ENCODE data around the gene EIPR1.

Gene EIPR1

DNA sequence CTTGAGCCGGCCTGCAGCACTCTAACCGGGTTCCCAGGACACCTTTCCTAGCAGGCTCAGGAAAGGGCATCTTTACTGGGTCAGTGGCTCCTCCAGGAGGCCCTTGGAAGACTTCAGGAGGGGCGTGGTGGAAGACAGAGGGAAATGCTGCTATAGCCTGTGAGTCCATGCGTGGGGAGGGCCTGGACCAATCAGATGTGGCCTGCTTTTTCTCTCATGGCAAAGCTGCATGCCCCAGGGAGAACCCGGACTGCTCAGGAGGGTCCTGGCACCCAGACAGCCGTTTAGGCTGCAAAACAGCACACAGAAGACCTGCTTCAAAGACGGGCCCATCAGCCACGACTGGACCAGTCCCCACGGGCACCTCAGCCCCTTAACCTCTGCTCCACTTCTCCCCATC, 84.4 kb downstream of the EIPR1 start:
- DNase-seq: no peak
- H3K9me3 ChIP-seq (ENCODE audit: insufficient read depth, low read depth, low read length): no peaks in the 10 kb centered on the region
- no CpG with 5 or more reads among the region's 9 CpGs for WGBS (ENCODE audit: extremely low coverage, insufficient coverage, insufficient read length)
- H4K8ac ChIP-seq (ENCODE audit: low read depth, low read length): no peak overlapping the region
- no peaks in the 10 kb centered on the region for H3K4me1 ChIP-seq (ENCODE audit: control insufficient read depth in 1 of 2, insufficient read depth in 2 of 2, low read length in 2 of 2)
- no peak overlapping the region for H2AFZ ChIP-seq (ENCODE audit: insufficient read depth, low read length, poor library complexity)
- H3K27ac ChIP-seq (ENCODE audit: low read depth, low read length): no peak overlapping the region
- no peaks in the 10 kb centered on the region for H3K79me2 ChIP-seq (ENCODE audit: control insufficient read depth, insufficient read depth, low read length, poor library complexity)
- H4K12ac ChIP-seq (ENCODE audit: low read depth, low read length): no peak overlapping the region
- H3K4ac ChIP-seq (ENCODE audit: low read depth, low read length): no peak overlapping the region
- H3K14ac ChIP-seq (ENCODE audit: low read length): no peak overlapping the region
- no peaks in the 10 kb centered on the region for H3K36me3 ChIP-seq (ENCODE audit: control insufficient read depth in 1 of 2, insufficient read depth in 2 of 2, low read length in 2 of 2)
- no peak overlapping the region for H2BK120ac ChIP-seq (ENCODE audit: insufficient read depth, low read length, poor library complexity)
- H3K79me1 ChIP-seq (ENCODE audit: low read length): no peaks in the 10 kb centered on the region
- H3K18ac ChIP-seq (ENCODE audit: low read length): no peak overlapping the region
- H3K4me3 ChIP-seq (ENCODE audit: low read depth, low read length): no peak overlapping the region
- no peak overlapping the region for H3K9ac ChIP-seq (ENCODE audit: low read length)
- no peak overlapping the region for H4K91ac ChIP-seq (ENCODE audit: low read depth, low read length)
- no peak overlapping the region for H3K4me2 ChIP-seq (ENCODE audit: low read length)
- H2AK5ac ChIP-seq (ENCODE audit: low read length): no peak overlapping the region
- H3K23ac ChIP-seq (ENCODE audit: low read length): no peak overlapping the region
- no peak overlapping the region for H2BK5ac ChIP-seq (ENCODE audit: low read depth, low read length, poor library complexity)
- H2BK12ac ChIP-seq (ENCODE audit: low read length): no peak overlapping the region
- no peaks in the 10 kb centered on the region for H3K27me3 ChIP-seq (ENCODE audit: insufficient read depth, low read length)

DNA sequence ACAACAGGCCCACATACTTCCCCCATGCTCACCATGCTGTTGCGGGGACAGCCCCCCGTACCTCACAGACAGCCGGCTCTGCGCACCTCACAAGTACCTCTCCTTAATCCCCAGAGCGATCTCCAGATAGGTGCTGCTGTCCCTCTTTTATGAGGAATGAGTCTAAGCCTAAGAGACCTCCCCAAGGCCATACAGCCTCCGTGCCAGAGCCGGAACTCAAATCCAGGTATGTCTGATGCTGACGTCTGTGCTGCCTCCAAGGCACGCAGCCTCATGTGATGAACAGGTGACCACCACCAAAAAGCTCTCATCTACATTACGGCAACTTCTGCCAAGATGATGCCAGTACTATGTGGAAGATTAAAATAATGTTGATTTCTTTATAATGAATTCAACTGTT, 85.2 kb downstream of the EIPR1 start:
- Histone ChIP-seq H3K27ac (ENCODE audit: low read depth, low read length) (no peak overlapping the region), H3K9ac (ENCODE audit: low read length) (no peak overlapping the region), H3K14ac (ENCODE audit: low read length) (no peak overlapping the region), H3K36me3 (ENCODE audit: control insufficient read depth in 1 of 2, insufficient read depth in 2 of 2, low read length in 2 of 2) (no peaks in the 10 kb centered on the region), H2BK120ac (ENCODE audit: insufficient read depth, low read length, poor library complexity) (no peak overlapping the region), H3K27me3 (ENCODE audit: insufficient read depth, low read length) (no peaks in the 10 kb centered on the region), H3K4me1 (ENCODE audit: control insufficient read depth in 1 of 2, insufficient read depth in 2 of 2, low read length in 2 of 2) (no peaks in the 10 kb centered on the region), H2AFZ (ENCODE audit: insufficient read depth, low read length, poor library complexity) (no peak overlapping the region), H3K4me3 (ENCODE audit: low read depth, low read length) (no peak overlapping the region), H2AK5ac (ENCODE audit: low read length) (no peak overlapping the region), H4K8ac (ENCODE audit: low read depth, low read length) (no peak overlapping the region), H3K18ac (ENCODE audit: low read length) (no peak overlapping the region), H2BK5ac (ENCODE audit: low read depth, low read length, poor library complexity) (no peak overlapping the region), H3K79me2 (ENCODE audit: control insufficient read depth, insufficient read depth, low read length, poor library complexity) (no peaks in the 10 kb centered on the region), H4K12ac (ENCODE audit: low read depth, low read length) (no peak overlapping the region), H3K23ac (ENCODE audit: low read length) (no peak overlapping the region), H3K9me3 (ENCODE audit: insufficient read depth, low read depth, low read length) (no peaks in the 10 kb centered on the region), H3K4me2 (ENCODE audit: low read length) (no peak overlapping the region), H4K91ac (ENCODE audit: low read depth, low read length) (no peak overlapping the region), H3K79me1 (ENCODE audit: low read length) (no peaks in the 10 kb centered on the region), H3K4ac (ENCODE audit: low read depth, low read length) (no peak overlapping the region), H2BK12ac (ENCODE audit: low read length) (no peak overlapping the region)
- no peak for DNase-seq
- no CpG with 5 or more reads among the region's 10 CpGs for WGBS (ENCODE audit: extremely low coverage, insufficient coverage, insufficient read length)

DNA sequence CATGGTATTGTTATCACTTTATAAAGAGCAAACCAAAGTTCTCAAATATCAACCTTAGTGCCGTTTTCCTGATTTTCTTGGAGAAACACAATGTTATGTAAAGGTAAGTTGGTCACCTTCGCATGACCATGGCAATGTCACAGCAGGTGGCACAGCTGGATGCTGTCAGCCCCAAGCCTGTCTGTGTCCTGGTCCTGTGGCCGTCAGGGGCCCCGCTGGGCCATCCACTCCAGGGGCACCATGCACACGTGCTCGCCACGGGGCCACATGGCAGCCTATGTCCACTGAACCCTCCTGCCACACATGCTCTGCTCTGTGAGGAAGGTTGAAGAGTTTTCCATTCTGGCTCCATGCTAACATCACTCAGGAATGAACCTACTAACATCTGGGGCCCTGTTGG, 85.9 kb downstream of the EIPR1 start:
- H3K9ac ChIP-seq (ENCODE audit: low read length): no peak overlapping the region
- no peak overlapping the region for H3K23ac ChIP-seq (ENCODE audit: low read length)
- no peak overlapping the region for H3K4me2 ChIP-seq (ENCODE audit: low read length)
- H4K12ac ChIP-seq (ENCODE audit: low read depth, low read length): no peak overlapping the region
- no peak overlapping the region for H2AFZ ChIP-seq (ENCODE audit: insufficient read depth, low read length, poor library complexity)
- no peaks in the 10 kb centered on the region for H3K79me2 ChIP-seq (ENCODE audit: control insufficient read depth, insufficient read depth, low read length, poor library complexity)
- WGBS (ENCODE audit: extremely low coverage, insufficient coverage, insufficient read length): no CpG with 5 or more reads among the region's 7 CpGs
- no peak overlapping the region for H3K27ac ChIP-seq (ENCODE audit: low read depth, low read length)
- no peak overlapping the region for H2AK5ac ChIP-seq (ENCODE audit: low read length)
- H3K27me3 ChIP-seq (ENCODE audit: insufficient read depth, low read length): no peaks in the 10 kb centered on the region
- H2BK5ac ChIP-seq (ENCODE audit: low read depth, low read length, poor library complexity): no peak overlapping the region
- H4K91ac ChIP-seq (ENCODE audit: low read depth, low read length): no peak overlapping the region
- H3K18ac ChIP-seq (ENCODE audit: low read length): no peak overlapping the region
- no peak overlapping the region for H2BK120ac ChIP-seq (ENCODE audit: insufficient read depth, low read length, poor library complexity)
- H3K4me1 ChIP-seq (ENCODE audit: control insufficient read depth in 1 of 2, insufficient read depth in 2 of 2, low read length in 2 of 2): no peaks in the 10 kb centered on the region
- no peak overlapping the region for H3K14ac ChIP-seq (ENCODE audit: low read length)
- no peak for DNase-seq
- H3K9me3 ChIP-seq (ENCODE audit: insufficient read depth, low read depth, low read length): no peaks in the 10 kb centered on the region
- H3K4ac ChIP-seq (ENCODE audit: low read depth, low read length): no peak overlapping the region
- no peak overlapping the region for H2BK12ac ChIP-seq (ENCODE audit: low read length)
- H3K79me1 ChIP-seq (ENCODE audit: low read length): no peaks in the 10 kb centered on the region
- no peak overlapping the region for H4K8ac ChIP-seq (ENCODE audit: low read depth, low read length)
- H3K4me3 ChIP-seq (ENCODE audit: low read depth, low read length): no peak overlapping the region
- no peaks in the 10 kb centered on the region for H3K36me3 ChIP-seq (ENCODE audit: control insufficient read depth in 1 of 2, insufficient read depth in 2 of 2, low read length in 2 of 2)

DNA sequence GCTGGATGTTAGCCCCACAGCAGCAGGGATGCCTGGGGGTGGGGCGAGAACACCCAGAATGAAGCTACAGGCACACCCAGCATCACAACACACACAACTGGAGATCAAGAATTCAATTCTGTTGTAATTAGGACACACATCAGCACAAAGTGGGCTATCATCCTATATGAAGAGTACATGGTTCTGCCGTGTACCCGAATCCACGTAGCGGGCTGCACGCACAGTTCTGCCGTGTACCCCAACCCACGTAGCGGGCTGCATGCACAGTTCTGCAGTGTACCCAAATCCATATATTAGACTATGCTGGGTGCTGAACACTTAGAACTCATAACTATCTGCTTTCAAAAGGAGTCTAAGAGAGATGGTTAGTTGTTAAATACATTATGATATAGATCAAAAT, 86.5 kb downstream of the EIPR1 start:
- Histone ChIP-seq H3K79me2 (ENCODE audit: control insufficient read depth, insufficient read depth, low read length, poor library complexity) (no peaks in the 10 kb centered on the region), H2BK12ac (ENCODE audit: low read length) (no peak overlapping the region), H3K23ac (ENCODE audit: low read length) (no peak overlapping the region), H2AK5ac (ENCODE audit: low read length) (no peak overlapping the region), H4K91ac (ENCODE audit: low read depth, low read length) (no peak overlapping the region), H3K36me3 (ENCODE audit: control insufficient read depth in 1 of 2, insufficient read depth in 2 of 2, low read length in 2 of 2) (no peaks in the 10 kb centered on the region), H3K9me3 (ENCODE audit: insufficient read depth, low read depth, low read length) (no peaks in the 10 kb centered on the region), H3K9ac (ENCODE audit: low read length) (no peak overlapping the region), H3K4me1 (ENCODE audit: control insufficient read depth in 1 of 2, insufficient read depth in 2 of 2, low read length in 2 of 2) (no peaks in the 10 kb centered on the region), H3K4me3 (ENCODE audit: low read depth, low read length) (no peak overlapping the region), H3K18ac (ENCODE audit: low read length) (no peak overlapping the region), H3K4me2 (ENCODE audit: low read length) (no peak overlapping the region), H3K27me3 (ENCODE audit: insufficient read depth, low read length) (no peaks in the 10 kb centered on the region), H4K12ac (ENCODE audit: low read depth, low read length) (no peak overlapping the region), H2AFZ (ENCODE audit: insufficient read depth, low read length, poor library complexity) (no peak overlapping the region), H4K8ac (ENCODE audit: low read depth, low read length) (no peak overlapping the region), H3K79me1 (ENCODE audit: low read length) (no peaks in the 10 kb centered on the region), H3K4ac (ENCODE audit: low read depth, low read length) (no peak overlapping the region), H3K14ac (ENCODE audit: low read length) (no peak overlapping the region), H2BK120ac (ENCODE audit: insufficient read depth, low read length, poor library complexity) (no peak overlapping the region), H3K27ac (ENCODE audit: low read depth, low read length) (no peak overlapping the region), H2BK5ac (ENCODE audit: low read depth, low read length, poor library complexity) (no peak overlapping the region)
- DNase-seq: no peak
- WGBS (ENCODE audit: extremely low coverage, insufficient coverage, insufficient read length): no CpG with 5 or more reads among the region's 9 CpGs
